Skeletal muscle cell (primary cell): ENCODE measurements around the gene RNF152.

Experiments used
- DNase-seq: peaks from one replicate; pipeline ENCODE4 v3.0.0-alpha.2; 2010; ENCODE audit warnings: low read depth
- H3K4me3 ChIP-seq: 2 replicates; pipeline ENCODE4 v1.5.1; 2011; ENCODE audit warnings: low read depth, mild to moderate bottlenecking, control low read depth, low read length, moderate library complexity

The RNF152 gene

DNA sequence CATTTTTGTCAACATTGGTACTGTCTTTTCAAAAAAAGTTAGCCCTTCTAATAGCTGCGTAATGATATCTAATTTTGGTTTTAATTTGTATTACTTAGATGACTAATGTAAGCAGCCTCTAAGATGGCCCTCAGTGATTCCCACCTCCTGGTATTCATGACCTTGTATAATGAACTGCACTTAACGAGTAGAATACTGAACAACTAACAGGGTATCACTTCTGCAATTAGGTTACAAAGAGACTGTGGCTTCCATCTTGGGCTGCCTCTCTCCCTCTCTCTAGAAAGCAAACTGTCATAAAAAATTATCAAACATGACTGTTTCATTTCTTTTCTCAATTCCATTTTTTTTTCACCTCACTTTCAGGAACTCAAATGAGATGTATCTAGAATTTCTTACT lies 120.9 kb downstream of the RNF152 start:
- no peak for DNase-seq
- no peak overlapping the region for H3K4me3 ChIP-seq

- DNase-seq: no peak
Measured at GRCh38 chr18:61770279-61770678, 122.5 kb downstream of the RNF152 start.

GRCh38 chr18:61766266-61766884 lies 126.4 kb downstream of the RNF152 start:
- DNase-seq: no peak
- no peak overlapping the region for H3K4me3 ChIP-seq

More at GRCh38 chr18:61770279-61770678, 122.5 kb downstream of the RNF152 start:
- H3K4me3 ChIP-seq: no peak overlapping the region

- DNase-seq: peak; percentile 24
- H3K4me3 ChIP-seq: no peak overlapping the region
Measured at GRCh38 chr18:61765097-61765496, 127.7 kb downstream of the RNF152 start.

DNA sequence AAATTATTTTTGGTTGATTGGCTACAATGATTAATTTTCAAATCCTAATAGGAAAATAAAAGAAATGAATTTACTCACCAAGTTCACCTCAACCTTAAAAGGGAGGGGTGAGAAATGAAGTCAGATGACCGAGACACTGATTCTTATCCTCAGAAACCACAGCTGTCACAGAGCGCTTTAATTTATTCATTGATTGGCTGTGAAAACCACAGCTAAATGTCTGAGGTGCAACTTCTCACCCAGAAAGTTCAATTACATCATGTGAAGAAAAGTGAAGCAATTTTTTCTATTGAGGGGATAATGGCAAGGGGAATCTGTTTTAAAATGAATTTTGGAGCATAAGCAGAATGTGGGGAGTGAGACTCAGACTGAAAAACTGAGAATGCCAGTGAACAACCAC lies 128.4 kb downstream of the RNF152 start:
- H3K4me3 ChIP-seq: no peak overlapping the region
- no peak for DNase-seq

DNA sequence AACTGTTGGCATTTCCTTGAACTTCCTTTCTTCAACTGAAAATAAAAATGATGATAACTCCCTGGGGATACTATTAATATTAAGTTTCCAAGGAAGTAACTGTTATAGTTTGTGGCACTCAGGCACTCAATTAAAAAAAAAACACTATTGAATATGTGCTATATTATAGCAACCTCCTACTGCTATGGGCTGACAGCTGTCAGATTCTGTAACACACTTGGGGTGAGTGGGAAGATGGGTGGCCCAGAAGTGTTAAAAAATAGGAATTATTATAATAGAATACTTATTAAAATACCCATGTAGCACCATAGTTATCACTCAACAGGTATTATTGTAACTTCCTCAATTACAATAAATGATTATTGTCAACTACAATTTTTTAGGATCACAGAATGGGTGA lies 130.9 kb downstream of the RNF152 start:
- DNase-seq: no peak

More for the DNA sequence above, 130.9 kb downstream of the RNF152 start:
- no peak overlapping the region for H3K4me3 ChIP-seq
